HEK293 (cell line): Measurements from ENCODE around the gene OTX1.

Source experiments
- CTCF ChIA-PET: fragments of 350-600 bp; formaldehyde crosslinking; extraction: SDS; loops from one replicate; lab custom pipeline; 2021; ENCODE audit warnings: antibody characterized with exemption; lab: Yijun Ruan, JAX
- POLR2A ChIA-PET: fragments of 300-600 bp; formaldehyde crosslinking; extraction: SDS; loops from one replicate; lab custom pipeline; 2020; ENCODE audit warnings: antibody characterized with exemption, inconsistent platforms; lab: Yijun Ruan, JAX
- H3K27ac ChIP-seq: fragments of 200-500 bp; sonication (Bioruptor generic); 2 replicates; pipeline ENCODE4 v1.5.1; 2014; ENCODE audit warnings: low read depth, low read length, control low read depth, inconsistent platforms; ENCODE audit errors: extremely low read depth
- H3K36me3 ChIP-seq, 2 experiments: fragments of 200-500 bp in 1 of 2; sonication (Bioruptor generic) in 1 of 2; 1 replicate in 1 of 2; 2 replicates in 1 of 2; pipeline ENCODE4 v1.5.1; 2014 to 2017; ENCODE audit warnings: inconsistent platforms in 2 of 2, low read length in 2 of 2; ENCODE audit not compliant: control insufficient read depth in 2 of 2, insufficient read depth in 1 of 2
- H3K4me1 ChIP-seq: fragments of 200-500 bp; sonication (Bioruptor generic); 2 replicates; pipeline ENCODE4 v1.5.1; 2014; ENCODE audit warnings: mild to moderate bottlenecking, low read length, inconsistent platforms; ENCODE audit not compliant: control insufficient read depth, insufficient read depth
- H3K4me3 ChIP-seq: 2 replicates; pipeline ENCODE4 v1.5.1; 2011; ENCODE audit warnings: low read depth, mild to moderate bottlenecking, control low read depth, low read length, moderate library complexity
- H3K9me3 ChIP-seq: fragments of 200-500 bp; sonication (Bioruptor generic); 2 replicates; pipeline ENCODE4 v1.5.1; 2014; ENCODE audit warnings: low read depth, low read length, inconsistent platforms; ENCODE audit not compliant: control insufficient read depth, insufficient read depth
- FEZF1 ChIP-seq: fragments of 450-650 bp; formaldehyde crosslinking; IDR thresholded peaks from 2 replicates; pipeline ENCODE4 v1.5.1; 2016; ENCODE audit warnings: missing biosample characterization, missing genetic modification characterization
- GLIS1 ChIP-seq: fragments of 450-650 bp; formaldehyde crosslinking; IDR thresholded peaks from 2 replicates; pipeline ENCODE4 v1.5.1; 2016; ENCODE audit warnings: missing biosample characterization, missing genetic modification characterization
- GLIS2 ChIP-seq: fragments of 450-650 bp; formaldehyde crosslinking; IDR thresholded peaks from 2 replicates; pipeline ENCODE4 v1.5.1; 2016; ENCODE audit warnings: missing biosample characterization, missing genetic modification characterization
- KLF1 ChIP-seq: fragments of 450-650 bp; formaldehyde crosslinking; IDR thresholded peaks from 2 replicates; pipeline ENCODE4 v1.5.1; 2016; ENCODE audit warnings: missing biosample characterization, missing genetic modification characterization
- TCF7L2 ChIP-seq: IDR thresholded peaks from 2 replicates; pipeline ENCODE4 v1.6.1; 2011; ENCODE audit warnings: low read depth, mild to moderate bottlenecking, inconsistent platforms, low read length, moderate library complexity, borderline replicate concordance
- ZBTB21 ChIP-seq: fragments of 450-650 bp; formaldehyde crosslinking; IDR thresholded peaks from 2 replicates; pipeline ENCODE4 v1.5.1; 2017; ENCODE audit warnings: missing biosample characterization, missing genetic modification characterization
- ZBTB7A ChIP-seq: fragments of 450-650 bp; formaldehyde crosslinking; IDR thresholded peaks from 2 replicates; pipeline ENCODE4 v1.5.1; 2016; ENCODE audit warnings: low read depth, missing biosample characterization, missing genetic modification characterization
- ZNF202 ChIP-seq: fragments of 450-650 bp; formaldehyde crosslinking; IDR thresholded peaks from 2 replicates; pipeline ENCODE4 v1.5.1; 2016; ENCODE audit warnings: missing biosample characterization, missing genetic modification characterization, borderline replicate concordance
- ZNF426 ChIP-seq: fragments of 450-650 bp; formaldehyde crosslinking; IDR thresholded peaks from 2 replicates; pipeline ENCODE4 v1.5.1; 2017; ENCODE audit warnings: missing biosample characterization, missing genetic modification characterization, mild to moderate bottlenecking, inconsistent platforms, moderate library complexity
- ZNF433 ChIP-seq: fragments of 450-650 bp; formaldehyde crosslinking; IDR thresholded peaks from 2 replicates; pipeline ENCODE4 v1.5.1; 2016; ENCODE audit warnings: missing biosample characterization, missing genetic modification characterization, low read depth
- ZNF473 ChIP-seq: fragments of 450-650 bp; formaldehyde crosslinking; IDR thresholded peaks from 2 replicates; pipeline ENCODE4 v1.5.1; 2017; ENCODE audit warnings: missing biosample characterization, missing genetic modification characterization
- ZNF529 ChIP-seq: fragments of 450-650 bp; formaldehyde crosslinking; IDR thresholded peaks from 2 replicates; pipeline ENCODE4 v1.5.1; 2017; ENCODE audit warnings: missing genetic modification characterization, missing biosample characterization; ENCODE audit not compliant: insufficient replicate concordance
- ZNF600 ChIP-seq: fragments of 450-650 bp; formaldehyde crosslinking; IDR thresholded peaks from 2 replicates; pipeline ENCODE4 v1.5.1; 2016; ENCODE audit warnings: missing biosample characterization, missing genetic modification characterization
- ZNF626 ChIP-seq: fragments of 450-650 bp; sonication (Bioruptor Pico); formaldehyde crosslinking; IDR thresholded peaks from 2 replicates; pipeline ENCODE4 v1.5.1; 2018; ENCODE audit warnings: missing biosample characterization, missing genetic modification characterization, inconsistent platforms
- ZNF701 ChIP-seq: fragments of 450-650 bp; formaldehyde crosslinking; IDR thresholded peaks from 2 replicates; pipeline ENCODE4 v1.5.1; 2016; ENCODE audit warnings: missing biosample characterization, missing genetic modification characterization
- TF ChIP-seq, protein P1 (sequence below): fragments of 450-650 bp; formaldehyde crosslinking; IDR thresholded peaks from 2 replicates; pipeline ENCODE4 v1.5.1; 2016; ENCODE audit warnings: missing biosample characterization, missing genetic modification characterization
- TF ChIP-seq, protein P2 (sequence below): fragments of 450-650 bp; formaldehyde crosslinking; IDR thresholded peaks from 2 replicates; pipeline ENCODE4 v1.5.1; 2017; ENCODE audit warnings: missing biosample characterization, missing genetic modification characterization

OTX1 gene

GRCh38 chr2:63034526-63034925, 16.1 kb upstream of the OTX1 start:
- H3K4me3 ChIP-seq: no peak overlapping the region
- no peaks in the 10 kb centered on the region for H3K9me3 ChIP-seq
- ChIA-PET POLR2A (no interaction called here), CTCF (no interaction called here)
- no peak overlapping the region for H3K27ac ChIP-seq
- H3K36me3 ChIP-seq: no peaks in the 10 kb centered on the region; a peak in 1 of 3 replicates
- TF ChIP-seq ZNF529 (tag by site-specific recombination) (no peak), GLIS1 (tag by site-specific recombination) (no peak), GLIS2 (no peak), ZNF433 (tag by site-specific recombination) (no peak)
- H3K4me1 ChIP-seq: no peaks in the 10 kb centered on the region

- H3K9me3 ChIP-seq: no peaks in the 10 kb centered on the region
- TF ChIP-seq TCF7L2 (no peak), ZNF600 (tag by site-specific recombination) (no peak), FEZF1 (tag by site-specific recombination) (no peak), ZBTB21 (no peak), ZNF473 (no peak), ZNF202 (tag by site-specific recombination) (no peak)
- TF ChIP-seq, protein P1, sequence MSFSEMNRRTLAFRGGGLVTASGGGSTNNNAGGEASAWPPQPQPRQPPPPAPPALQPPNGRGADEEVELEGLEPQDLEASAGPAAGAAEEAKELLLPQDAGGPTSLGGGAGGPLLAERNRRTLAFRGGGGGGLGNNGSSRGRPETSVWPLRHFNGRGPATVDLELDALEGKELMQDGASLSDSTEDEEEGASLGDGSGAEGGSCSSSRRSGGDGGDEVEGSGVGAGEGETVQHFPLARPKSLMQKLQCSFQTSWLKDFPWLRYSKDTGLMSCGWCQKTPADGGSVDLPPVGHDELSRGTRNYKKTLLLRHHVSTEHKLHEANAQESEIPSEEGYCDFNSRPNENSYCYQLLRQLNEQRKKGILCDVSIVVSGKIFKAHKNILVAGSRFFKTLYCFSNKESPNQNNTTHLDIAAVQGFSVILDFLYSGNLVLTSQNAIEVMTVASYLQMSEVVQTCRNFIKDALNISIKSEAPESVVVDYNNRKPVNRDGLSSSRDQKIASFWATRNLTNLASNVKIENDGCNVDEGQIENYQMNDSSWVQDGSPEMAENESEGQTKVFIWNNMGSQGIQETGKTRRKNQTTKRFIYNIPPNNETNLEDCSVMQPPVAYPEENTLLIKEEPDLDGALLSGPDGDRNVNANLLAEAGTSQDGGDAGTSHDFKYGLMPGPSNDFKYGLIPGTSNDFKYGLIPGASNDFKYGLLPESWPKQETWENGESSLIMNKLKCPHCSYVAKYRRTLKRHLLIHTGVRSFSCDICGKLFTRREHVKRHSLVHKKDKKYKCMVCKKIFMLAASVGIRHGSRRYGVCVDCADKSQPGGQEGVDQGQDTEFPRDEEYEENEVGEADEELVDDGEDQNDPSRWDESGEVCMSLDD (tag by site-specific recombination): no peak
- no peaks in the 10 kb centered on the region for H3K4me1 ChIP-seq
- no peaks in the 10 kb centered on the region; a peak in 1 of 3 replicates for H3K36me3 ChIP-seq
- no peak overlapping the region for H3K4me3 ChIP-seq
- CTCF ChIA-PET: no interaction called here
- POLR2A ChIA-PET: interaction anchor here (1.5 kb wide), 1 partner anchor 15 kb away, joined by 4 read pairs; the partner anchor contains the start of gene OTX1
- no peak overlapping the region for H3K27ac ChIP-seq
These were observed 15.5 kb upstream of the OTX1 start for GRCh38 chr2:63035169-63035568.

DNA sequence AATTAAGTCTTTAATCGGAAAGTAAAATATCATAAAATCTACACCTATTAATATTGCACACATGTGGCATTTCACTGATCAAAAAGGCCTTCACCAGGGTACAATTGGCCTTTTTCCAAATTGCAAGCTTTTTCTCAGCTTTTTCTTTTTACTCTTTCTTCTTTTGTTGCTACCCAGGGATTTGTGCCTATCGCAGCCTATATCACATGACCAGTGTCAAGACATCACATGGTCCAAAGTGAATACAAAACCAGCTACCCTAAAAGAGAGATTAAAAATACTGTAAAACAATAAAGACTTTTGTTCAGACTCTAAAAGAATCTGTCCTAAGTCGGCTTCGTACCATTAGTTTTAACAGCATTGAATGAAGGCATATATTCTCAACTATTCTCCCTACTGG, 15.0 kb upstream of the OTX1 start:
- Histone ChIP-seq H3K4me3 (no peak overlapping the region), H3K36me3 (no peaks in the 10 kb centered on the region; a peak in 1 of 3 replicates), H3K4me1 (no peaks in the 10 kb centered on the region), H3K9me3 (no peaks in the 10 kb centered on the region), H3K27ac (no peak overlapping the region)
- CTCF ChIA-PET: no interaction called here
- no peak for TF ChIP-seq ZNF426 (tag by site-specific recombination)
- TF ChIP-seq ZBTB7A (tag by site-specific recombination): no peak
- TF ChIP-seq ZNF701 (tag by site-specific recombination): no peak
- no peak for TF ChIP-seq KLF1 (tag by site-specific recombination)
- TF ChIP-seq, protein P2, sequence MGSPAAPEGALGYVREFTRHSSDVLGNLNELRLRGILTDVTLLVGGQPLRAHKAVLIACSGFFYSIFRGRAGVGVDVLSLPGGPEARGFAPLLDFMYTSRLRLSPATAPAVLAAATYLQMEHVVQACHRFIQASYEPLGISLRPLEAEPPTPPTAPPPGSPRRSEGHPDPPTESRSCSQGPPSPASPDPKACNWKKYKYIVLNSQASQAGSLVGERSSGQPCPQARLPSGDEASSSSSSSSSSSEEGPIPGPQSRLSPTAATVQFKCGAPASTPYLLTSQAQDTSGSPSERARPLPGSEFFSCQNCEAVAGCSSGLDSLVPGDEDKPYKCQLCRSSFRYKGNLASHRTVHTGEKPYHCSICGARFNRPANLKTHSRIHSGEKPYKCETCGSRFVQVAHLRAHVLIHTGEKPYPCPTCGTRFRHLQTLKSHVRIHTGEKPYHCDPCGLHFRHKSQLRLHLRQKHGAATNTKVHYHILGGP: no peak
- TF ChIP-seq ZNF626 (tag by site-specific recombination): no peak
- POLR2A ChIA-PET: interaction anchor here (1.5 kb wide), 1 partner anchor 15 kb away, joined by 4 read pairs; the partner anchor contains the start of gene OTX1
